Measurements from ENCODE around the gene GALNS. TPM values are rescaled to one million over a fixed set of nuclear protein-coding genes. Genes with fewer than 3 reads are reported as not detected.

The GALNS gene
- total and polyA plus RNA-seq, 2 of the 4 experiments (the other 2 are of a cell fraction), result 7.2 to 32.5 TPM

DNA sequence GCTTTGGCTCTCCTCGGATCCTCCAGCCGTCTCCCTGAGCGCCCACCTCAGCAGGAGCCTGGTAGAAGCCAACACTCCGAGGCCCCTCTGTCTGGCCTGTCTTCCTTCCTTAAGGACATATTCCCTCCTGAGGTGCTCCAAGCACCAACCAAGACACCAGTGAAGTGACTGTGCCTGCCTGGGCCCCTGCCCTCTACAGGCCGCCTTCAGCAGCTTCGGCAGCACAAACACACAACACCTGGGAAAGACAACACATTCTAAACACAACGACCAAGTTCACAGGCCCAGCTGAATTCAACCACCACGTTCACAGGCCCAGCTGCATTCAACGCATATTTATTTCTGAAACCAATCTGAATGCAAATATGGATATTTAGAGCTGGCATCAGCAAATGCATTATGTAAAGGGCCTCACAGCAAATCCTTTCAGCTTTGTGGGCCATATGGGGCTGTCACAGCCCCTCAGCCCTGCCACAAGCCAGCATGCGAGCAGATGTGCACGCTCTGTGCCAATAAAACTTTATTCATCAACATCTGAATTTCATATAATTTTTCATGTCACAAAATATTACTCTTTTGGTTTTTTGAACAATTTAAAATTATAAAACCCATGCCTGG lies 12.2 kb downstream of the GALNS start:
- Histone ChIP-seq H3K27ac (ENCODE audit: insufficient read depth, low read length) (no peak overlapping the region), H3K56ac (ENCODE audit: extremely low read depth, insufficient read depth, low read length) (no peak overlapping the region), H4K20me1 (ENCODE audit: insufficient read depth, low read length) (peaks cover 3% of the 10 kb centered on the region; the same call in 1 of the 2 replicates), H3K9me1 (ENCODE audit: insufficient read depth, low read length) (no peaks in the 10 kb centered on the region), H4K5ac (ENCODE audit: low read depth, low read length) (no peak overlapping the region), H2BK20ac (ENCODE audit: low read depth, low read length) (no peak overlapping the region), H3K27me3 (ENCODE audit: control insufficient read depth, insufficient read depth, low read length) (no peaks in the 10 kb centered on the region), H4K8ac (ENCODE audit: low read depth in 2 of 2, low read length in 2 of 2) (no peak overlapping the region), H3K4ac (ENCODE audit: low read depth, low read length) (no peak overlapping the region), H2BK5ac (ENCODE audit: low read depth, low read length, poor library complexity, severe bottlenecking) (no peak overlapping the region), H3K9me3 (ENCODE audit: control insufficient read depth, insufficient read depth, low read length) (no peaks in the 10 kb centered on the region), H2BK15ac (ENCODE audit: low read depth, low read length) (no peak overlapping the region), H2AK5ac (ENCODE audit: low read depth, low read length) (no peak overlapping the region), H2AK9ac (replicated peaks; ENCODE audit: low read depth, low read length, poor library complexity) (no peak overlapping the region), H3K18ac (ENCODE audit: low read depth, low read length) (no peak overlapping the region), H3K4me1 (ENCODE audit: control insufficient read depth, insufficient read depth, low read length) (peaks cover 3% of the 10 kb centered on the region; the same call in 1 of the 2 replicates), H3K4me3 (ENCODE audit: insufficient read depth, low read depth, low read length) (no peak overlapping the region), H2AFZ (replicated peaks; ENCODE audit: low read length, poor library complexity) (no peak overlapping the region), H4K91ac (ENCODE audit: insufficient read depth, low read depth, low read length) (no peak overlapping the region), H3K4me2 (ENCODE audit: low read depth, low read length) (no peak overlapping the region), H3K23ac (ENCODE audit: low read depth, low read length) (no peak overlapping the region), H3K9ac (ENCODE audit: low read depth, low read length) (no peak overlapping the region), H2BK120ac (ENCODE audit: low read depth, low read length) (no peak overlapping the region), H3K36me3 (ENCODE audit: control insufficient read depth, insufficient read depth, low read length) (peaks cover 23% of the 10 kb centered on the region), H3K79me1 (ENCODE audit: low read depth in 1 of 2, low read length in 2 of 2) (peaks cover 4 to 16% of the 10 kb centered on the region in 2 experiments; a peak in 2 of 4 replicates), H3K14ac (replicated peaks; ENCODE audit: low read depth, low read length) (no peak overlapping the region)
- POLR2A ChIA-PET (ENCODE audit: unreplicated experiment), result no interaction called here
- WGBS, 2 experiments (ENCODE audit: extremely low coverage in 2 of 2, insufficient read length in 1 of 2), result 93% methylated on average over 2 of the region's 11 CpGs; no CpG with 5 or more reads in 1 of the 2 experiments
- no peak for DNase-seq
- BruUV-seq (replicated peaks), result no TSS peak
- no peak; the same call in 1 of the 2 replicates for ATAC-seq (ENCODE audit: low read depth)
- no peak for TF ChIP-seq MAZ (IDR thresholded peaks at IDR 0.05; ENCODE audit: borderline replicate concordance, low read depth, low read length)
- TF ChIP-seq, protein P1, sequence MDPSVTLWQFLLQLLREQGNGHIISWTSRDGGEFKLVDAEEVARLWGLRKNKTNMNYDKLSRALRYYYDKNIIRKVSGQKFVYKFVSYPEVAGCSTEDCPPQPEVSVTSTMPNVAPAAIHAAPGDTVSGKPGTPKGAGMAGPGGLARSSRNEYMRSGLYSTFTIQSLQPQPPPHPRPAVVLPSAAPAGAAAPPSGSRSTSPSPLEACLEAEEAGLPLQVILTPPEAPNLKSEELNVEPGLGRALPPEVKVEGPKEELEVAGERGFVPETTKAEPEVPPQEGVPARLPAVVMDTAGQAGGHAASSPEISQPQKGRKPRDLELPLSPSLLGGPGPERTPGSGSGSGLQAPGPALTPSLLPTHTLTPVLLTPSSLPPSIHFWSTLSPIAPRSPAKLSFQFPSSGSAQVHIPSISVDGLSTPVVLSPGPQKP (IDR thresholded peaks at IDR 0.05; ENCODE audit: borderline replicate concordance, low read depth, low read length), result no peak
- TF ChIP-seq CHD1 (IDR thresholded peaks at IDR 0.05; ENCODE audit: low read depth, low read length), result no peak
- TF ChIP-seq MAFK (IDR thresholded peaks at IDR 0.05; ENCODE audit: low read depth, low read length), result no peak
- TF ChIP-seq RFX5 (IDR thresholded peaks at IDR 0.05; ENCODE audit: low read depth, low read length), result no peak
- TF ChIP-seq CEBPB (IDR thresholded peaks at IDR 0.05; ENCODE audit: low read depth, low read length), result no peak
- TF ChIP-seq BHLHE40 (IDR thresholded peaks at IDR 0.05; ENCODE audit: low read depth, low read length), result no peak
- dilution Hi-C loops (cut with HindIII; ENCODE audit: low sequenced_read_pairs, unreplicated experiment), result no loop called here
- in situ Hi-C loops (cut with MboI; ENCODE audit: low sequenced_read_pairs), result no loop called here
- CTCF ChIA-PET, result interaction anchor here (1.6 kb wide), 1 partner anchor 13 kb away, joined by 6 read pairs; no protein-coding TSS in a partner anchor
- intact Hi-C loops (cut with micrococcal nuclease), result no loop called here

Data from IMR-90 (cell line).